Gastroesophageal sphincter (tissue), 3 donors: ENCODE measurements around the gene PLEKHG1.

Experiments used
- CTCF ChIP-seq, 4 experiments: fragments of 200-600 bp in 2 of 4; fragments of 450-650 bp in 2 of 4; sonication (generic) in 1 of 4; IDR thresholded peaks; one replicate each; pipeline ENCODE4 v1.5.1; 2017 to 2019; ENCODE audit warnings: antibody characterized with exemption in 4 of 4, mild to moderate bottlenecking in 2 of 4, moderate library complexity in 2 of 4
- POLR2A ChIP-seq, 2 donors: fragments of 450-650 bp; IDR thresholded peaks; one replicate each; pipeline ENCODE4 v1.6.1; 2017; ENCODE audit warnings: antibody characterized with exemption in 2 of 2, mild to moderate bottlenecking in 2 of 2, moderate library complexity in 1 of 2
- POLR2AphosphoS5 ChIP-seq: sonication (generic); formaldehyde crosslinking; IDR thresholded peaks from one replicate; pipeline ENCODE4 v1.6.1; 2017; ENCODE audit warnings: antibody characterized with exemption

- no peak for TF ChIP-seq CTCF (IDR thresholded peaks at IDR 0.05)
- TF ChIP-seq POLR2A (IDR thresholded peaks at IDR 0.05): no peak
- TF ChIP-seq POLR2AphosphoS5: no peak
Measured at GRCh38 chr6:150579611-150580010, 20.1 kb upstream of the PLEKHG1 start.
